Measurements from ENCODE around the gene SLC4A1AP.

SLC4A1AP gene

GRCh38 chr2:27697660-27698059 lies 34.0 kb downstream of the SLC4A1AP start:
- in situ Hi-C loops (cut with MboI; ENCODE audit: low sequenced_read_pairs): no loop called here

DNA sequence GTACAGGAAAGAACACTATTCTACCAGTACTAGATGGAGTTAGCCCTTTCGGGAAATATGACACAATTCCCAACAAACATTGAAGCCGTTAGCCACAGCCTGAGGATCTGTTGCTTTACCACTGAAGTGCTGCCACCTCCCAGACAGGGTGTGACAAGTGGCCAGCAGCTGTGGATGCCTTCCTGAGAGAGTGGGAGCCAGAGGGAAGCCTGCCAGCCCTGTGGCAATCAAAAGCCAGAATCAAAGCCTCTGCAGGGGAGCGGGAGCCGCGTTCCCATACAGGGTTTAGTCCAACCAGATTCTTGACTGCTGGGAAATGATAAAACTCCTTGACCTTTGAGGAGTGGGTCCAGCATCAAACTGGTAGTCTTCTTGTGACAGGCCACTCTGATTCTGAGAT lies 38.0 kb downstream of the SLC4A1AP start:
- in situ Hi-C loops (cut with MboI; ENCODE audit: low sequenced_read_pairs): no loop called here

- in situ Hi-C loops (cut with MboI; ENCODE audit: low sequenced_read_pairs): no loop called here
Measured at GRCh38 chr2:27702302-27702701, 38.6 kb downstream of the SLC4A1AP start.

GRCh38 chr2:27703638-27704341 lies 40.1 kb downstream of the SLC4A1AP start:
- in situ Hi-C loops (cut with MboI; ENCODE audit: low sequenced_read_pairs): no loop called here

DNA sequence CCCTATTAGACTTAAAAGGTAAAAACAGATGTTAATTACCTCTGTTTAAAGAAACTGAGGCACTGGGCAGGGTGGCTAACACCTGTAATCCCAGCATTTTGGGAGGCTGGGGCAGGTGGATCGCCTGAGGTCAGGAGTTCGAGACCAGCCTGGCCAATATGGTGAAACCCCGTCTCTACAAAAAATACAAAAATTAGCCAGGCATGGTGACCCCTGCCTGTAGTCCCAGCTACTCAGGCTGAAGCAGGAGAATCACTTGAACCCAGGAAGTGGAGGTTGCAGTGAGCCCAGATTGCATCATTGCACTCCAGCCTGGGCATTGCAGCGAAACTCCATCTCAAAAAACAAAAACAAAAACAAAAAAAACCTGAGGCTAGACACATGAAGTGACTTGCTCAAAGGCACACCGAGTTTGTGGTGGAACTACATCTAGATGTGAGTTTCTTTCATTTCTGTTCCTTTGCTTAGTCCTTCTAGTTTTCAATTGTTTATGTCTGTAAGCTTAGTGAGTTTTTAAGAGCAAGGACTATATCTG lies 40.7 kb downstream of the SLC4A1AP start:
- in situ Hi-C loops (cut with MboI; ENCODE audit: low sequenced_read_pairs): no loop called here

DNA sequence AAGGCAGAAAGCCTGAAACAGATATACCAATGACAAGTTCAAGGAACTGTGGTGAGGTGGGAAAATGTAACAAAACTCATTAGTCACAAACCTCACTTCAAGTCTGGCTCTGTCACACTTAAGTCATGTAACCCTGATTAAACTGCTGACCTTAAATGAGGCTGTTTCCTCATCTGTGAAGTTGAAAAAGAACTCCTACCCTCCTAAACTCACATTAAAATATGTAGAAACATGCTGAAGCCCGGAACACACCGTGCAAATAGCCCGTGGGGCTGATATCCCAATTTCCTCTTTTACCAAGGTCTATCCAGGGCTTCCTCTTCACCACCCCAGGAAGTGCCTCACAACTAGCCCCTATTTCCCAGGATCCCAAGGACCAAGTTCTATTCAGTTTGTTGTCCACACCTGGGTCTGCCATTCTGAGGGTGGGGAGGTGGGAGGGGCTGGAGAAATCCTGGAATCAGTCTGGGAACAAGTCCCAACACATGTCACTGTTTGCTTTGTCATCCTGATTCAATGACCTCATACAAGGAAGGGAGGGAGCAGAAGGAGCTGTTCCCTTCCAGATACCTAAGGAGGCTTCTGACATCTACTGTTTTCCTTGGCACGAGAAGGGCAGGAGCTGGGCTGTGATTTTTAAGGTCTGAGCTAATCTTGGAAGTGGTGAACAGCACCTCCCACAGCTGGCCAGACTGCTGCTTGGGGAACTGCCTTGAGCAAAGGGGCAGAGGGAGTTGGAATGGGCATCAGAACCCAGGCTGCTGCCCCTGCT lies 42.3 kb downstream of the SLC4A1AP start:
- in situ Hi-C loops (cut with MboI; ENCODE audit: low sequenced_read_pairs): no loop called here

DNA sequence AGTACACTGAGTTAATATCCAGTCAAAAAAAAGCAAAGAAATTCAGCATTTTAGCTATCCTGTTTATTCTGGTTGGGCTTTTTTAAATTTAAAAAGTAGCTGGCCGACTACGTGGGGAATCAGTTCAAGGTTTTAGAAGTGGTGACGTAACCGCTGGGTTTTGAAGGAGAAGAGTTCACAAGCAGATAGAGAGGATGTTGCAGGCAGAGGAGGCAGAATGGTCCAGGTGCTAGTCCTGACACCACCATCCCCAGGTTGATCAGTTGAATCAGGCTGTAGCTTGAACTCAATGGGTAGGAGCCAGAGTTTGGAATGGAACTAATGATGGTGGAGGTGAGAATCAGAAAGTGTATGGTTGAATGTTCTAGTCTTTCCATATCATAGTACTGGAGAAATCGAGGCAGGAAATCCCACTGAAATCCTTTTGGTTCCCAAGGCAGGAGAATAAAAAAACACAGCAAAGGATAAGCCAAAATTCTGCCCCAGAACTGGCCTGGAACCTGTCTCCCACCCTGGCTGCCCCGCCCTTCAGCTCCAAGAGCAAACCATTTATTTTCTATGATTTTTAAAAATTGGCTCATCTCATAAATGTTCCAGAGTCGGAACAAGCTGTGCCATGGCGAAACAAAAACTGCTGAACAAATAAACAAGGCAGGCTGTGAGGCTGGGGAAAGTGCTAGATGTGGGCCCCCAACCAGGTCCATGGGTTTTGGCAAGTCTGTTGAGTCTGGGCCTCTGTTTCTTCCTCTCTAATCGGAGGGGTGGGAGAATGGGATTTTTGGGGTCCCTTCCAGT lies 44.0 kb downstream of the SLC4A1AP start:
- in situ Hi-C loops (cut with MboI; ENCODE audit: low sequenced_read_pairs): no loop called here

DNA sequence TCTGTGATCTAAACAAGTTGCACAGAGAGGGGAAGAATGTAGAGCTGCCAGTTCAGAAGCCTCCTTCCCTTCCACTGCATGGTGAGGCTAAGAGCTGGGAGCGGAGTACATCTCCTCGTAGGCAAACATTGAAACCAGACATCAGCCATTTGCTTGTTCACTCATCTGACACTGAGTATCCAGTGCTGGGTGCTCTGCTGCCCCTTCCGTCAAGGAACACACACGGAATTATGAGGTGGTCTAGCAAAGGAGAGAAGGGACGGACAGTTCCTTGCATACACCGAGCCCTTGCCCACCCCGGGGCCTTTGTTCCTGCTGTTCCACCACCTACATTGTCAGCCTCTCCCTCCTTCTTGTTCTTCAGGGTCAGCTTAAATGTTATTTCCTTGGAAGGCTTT lies 44.6 kb downstream of the SLC4A1AP start:
- in situ Hi-C loops (cut with MboI; ENCODE audit: low sequenced_read_pairs): no loop called here

GRCh38 chr2:27708666-27709065 lies 45.0 kb downstream of the SLC4A1AP start:
- in situ Hi-C loops (cut with MboI; ENCODE audit: low sequenced_read_pairs): no loop called here

GRCh38 chr2:27709326-27709725 lies 45.6 kb downstream of the SLC4A1AP start:
- in situ Hi-C loops (cut with MboI; ENCODE audit: low sequenced_read_pairs): no loop called here

GRCh38 chr2:27709960-27710575 lies 46.4 kb downstream of the SLC4A1AP start:
- in situ Hi-C loops (cut with MboI; ENCODE audit: low sequenced_read_pairs): no loop called here

- in situ Hi-C loops (cut with MboI; ENCODE audit: low sequenced_read_pairs): no loop called here
Measured at GRCh38 chr2:27710640-27711430, 47.1 kb downstream of the SLC4A1AP start.

DNA sequence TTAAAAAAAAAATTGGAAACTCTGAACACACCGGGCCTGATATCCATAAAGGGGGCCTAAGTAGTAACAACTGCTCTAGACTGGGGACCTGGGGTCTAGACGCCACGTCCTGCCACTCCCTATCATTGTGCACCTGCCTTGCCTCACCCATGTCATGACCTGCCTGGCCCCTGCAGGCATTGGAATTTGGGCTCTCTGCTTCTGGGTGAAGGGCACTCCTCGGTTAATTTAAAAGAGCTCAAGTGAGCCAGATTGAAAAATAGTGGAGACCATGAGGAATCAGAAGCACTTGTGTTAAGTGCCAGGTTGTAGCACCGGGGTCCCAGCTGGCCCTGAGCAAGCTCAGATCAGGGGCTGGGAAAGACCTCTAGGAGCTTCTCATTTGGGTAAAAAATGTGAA lies 48.1 kb downstream of the SLC4A1AP start:
- in situ Hi-C loops (cut with MboI; ENCODE audit: low sequenced_read_pairs): no loop called here

- in situ Hi-C loops (cut with MboI; ENCODE audit: low sequenced_read_pairs): no loop called here
Measured at GRCh38 chr2:27712522-27712921, 48.8 kb downstream of the SLC4A1AP start.

DNA sequence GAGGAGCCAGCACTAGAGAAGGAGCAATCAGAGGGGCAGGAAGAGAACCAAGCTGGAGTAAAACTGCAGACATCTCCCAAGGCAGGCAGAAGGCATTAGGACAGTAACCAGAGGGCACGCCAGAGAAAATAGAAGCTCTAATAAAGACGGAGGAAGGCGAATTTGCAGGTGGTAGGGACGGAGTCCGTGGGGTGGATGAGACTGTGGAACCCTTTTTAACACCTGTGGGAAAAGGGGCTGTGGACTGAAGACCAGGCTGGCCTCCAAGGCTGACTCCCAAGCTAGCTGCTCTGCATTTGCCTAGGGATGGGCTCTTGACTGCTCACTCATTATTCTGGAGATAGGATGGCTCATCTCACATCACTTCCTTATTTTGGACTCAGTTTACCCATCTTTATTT lies 49.5 kb downstream of the SLC4A1AP start:
- in situ Hi-C loops (cut with MboI; ENCODE audit: low sequenced_read_pairs): no loop called here

DNA sequence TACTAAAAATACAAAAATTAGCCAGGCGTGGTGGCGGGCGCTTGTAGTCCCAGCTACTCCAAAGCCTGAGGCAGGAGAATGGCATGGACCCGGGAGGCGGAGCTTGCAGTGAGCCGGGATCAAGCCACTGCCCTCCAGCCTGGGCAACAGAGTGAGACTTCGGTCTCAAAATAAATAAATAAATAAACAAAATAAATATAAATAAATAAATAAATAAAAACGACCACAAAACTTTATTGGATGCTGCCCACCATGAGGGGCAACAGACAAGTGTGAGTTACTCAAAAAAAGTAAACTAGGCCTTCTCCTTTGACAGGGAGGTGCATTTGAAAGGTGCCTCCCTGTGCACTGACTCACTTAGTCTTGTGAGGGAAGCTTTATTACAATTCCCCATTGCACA lies 50.4 kb downstream of the SLC4A1AP start:
- in situ Hi-C loops (cut with MboI; ENCODE audit: low sequenced_read_pairs): no loop called here

- in situ Hi-C loops (cut with MboI; ENCODE audit: low sequenced_read_pairs): no loop called here
Measured at GRCh38 chr2:27714851-27715291, 51.2 kb downstream of the SLC4A1AP start.

GRCh38 chr2:27715318-27716210 lies 51.9 kb downstream of the SLC4A1AP start:
- in situ Hi-C loops (cut with MboI; ENCODE audit: low sequenced_read_pairs): no loop called here
